OCI-LY3 (cell line): ENCODE measurements around the gene RAB3GAP2.

Experiments
- EZH2phosphoT487 ChIP-seq: fragments of 200-600 bp; shearing (Covaris generic); IDR thresholded peaks from 2 replicates; pipeline ENCODE4 v1.6.1; 2018; ENCODE audit warnings: antibody characterized with exemption, mixed run types, low read depth
- TF ChIP-seq, protein P1 (sequence below): fragments of 200-600, 300-600 bp; sonication (generic); IDR thresholded peaks from 2 replicates; pipeline ENCODE4 v1.5.1; 2014; ENCODE audit warnings: antibody characterized with exemption, low read length, low read depth

- TF ChIP-seq, protein P1, sequence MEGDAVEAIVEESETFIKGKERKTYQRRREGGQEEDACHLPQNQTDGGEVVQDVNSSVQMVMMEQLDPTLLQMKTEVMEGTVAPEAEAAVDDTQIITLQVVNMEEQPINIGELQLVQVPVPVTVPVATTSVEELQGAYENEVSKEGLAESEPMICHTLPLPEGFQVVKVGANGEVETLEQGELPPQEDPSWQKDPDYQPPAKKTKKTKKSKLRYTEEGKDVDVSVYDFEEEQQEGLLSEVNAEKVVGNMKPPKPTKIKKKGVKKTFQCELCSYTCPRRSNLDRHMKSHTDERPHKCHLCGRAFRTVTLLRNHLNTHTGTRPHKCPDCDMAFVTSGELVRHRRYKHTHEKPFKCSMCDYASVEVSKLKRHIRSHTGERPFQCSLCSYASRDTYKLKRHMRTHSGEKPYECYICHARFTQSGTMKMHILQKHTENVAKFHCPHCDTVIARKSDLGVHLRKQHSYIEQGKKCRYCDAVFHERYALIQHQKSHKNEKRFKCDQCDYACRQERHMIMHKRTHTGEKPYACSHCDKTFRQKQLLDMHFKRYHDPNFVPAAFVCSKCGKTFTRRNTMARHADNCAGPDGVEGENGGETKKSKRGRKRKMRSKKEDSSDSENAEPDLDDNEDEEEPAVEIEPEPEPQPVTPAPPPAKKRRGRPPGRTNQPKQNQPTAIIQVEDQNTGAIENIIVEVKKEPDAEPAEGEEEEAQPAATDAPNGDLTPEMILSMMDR = no peak
- TF ChIP-seq EZH2phosphoT487 = no peak
These were observed 32.3 kb downstream of the RAB3GAP2 start for GRCh38 chr1:220239966-220240365.
